ENCODE measurements around the gene TBC1D14.

GRCh38 chr4:6886886-6887285, 22.7 kb upstream of the TBC1D14 start:
- TF ChIP-seq, protein P1, sequence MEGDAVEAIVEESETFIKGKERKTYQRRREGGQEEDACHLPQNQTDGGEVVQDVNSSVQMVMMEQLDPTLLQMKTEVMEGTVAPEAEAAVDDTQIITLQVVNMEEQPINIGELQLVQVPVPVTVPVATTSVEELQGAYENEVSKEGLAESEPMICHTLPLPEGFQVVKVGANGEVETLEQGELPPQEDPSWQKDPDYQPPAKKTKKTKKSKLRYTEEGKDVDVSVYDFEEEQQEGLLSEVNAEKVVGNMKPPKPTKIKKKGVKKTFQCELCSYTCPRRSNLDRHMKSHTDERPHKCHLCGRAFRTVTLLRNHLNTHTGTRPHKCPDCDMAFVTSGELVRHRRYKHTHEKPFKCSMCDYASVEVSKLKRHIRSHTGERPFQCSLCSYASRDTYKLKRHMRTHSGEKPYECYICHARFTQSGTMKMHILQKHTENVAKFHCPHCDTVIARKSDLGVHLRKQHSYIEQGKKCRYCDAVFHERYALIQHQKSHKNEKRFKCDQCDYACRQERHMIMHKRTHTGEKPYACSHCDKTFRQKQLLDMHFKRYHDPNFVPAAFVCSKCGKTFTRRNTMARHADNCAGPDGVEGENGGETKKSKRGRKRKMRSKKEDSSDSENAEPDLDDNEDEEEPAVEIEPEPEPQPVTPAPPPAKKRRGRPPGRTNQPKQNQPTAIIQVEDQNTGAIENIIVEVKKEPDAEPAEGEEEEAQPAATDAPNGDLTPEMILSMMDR (IDR thresholded peaks at IDR 0.05; ENCODE audit: insufficient read depth, low read length, poor library complexity, severe bottlenecking) = no peak
- TF ChIP-seq EZH2phosphoT487 (conservative IDR thresholded peaks at IDR 0.05; ENCODE audit: low read length) = no peak

Measured in SU-DHL-6 (cell line).